Stomach (tissue), 9 donors: ENCODE measurements around the gene TCN2. TPM values are rescaled to one million over a fixed set of nuclear protein-coding genes. Genes with fewer than 3 reads are reported as not detected.

Experiments
- DNase-seq, 2 donors: peaks; one replicate each; pipeline versions ENCODE4 v3.0.0 to v3.0.0-alpha.2; 2013 to 2019
- H3K27ac ChIP-seq, 5 donors: fragments of 200-600 bp in 4 of 5; sonication (generic) in 4 of 5; one replicate each; pipeline ENCODE4 v1.5.1; 2013 to 2019; ENCODE audit warnings: mild to moderate bottlenecking in 1 of 5, moderate library complexity in 1 of 5
- H3K27me3 ChIP-seq, 3 donors: fragments of 200-600 bp; sonication (generic); one replicate each; pipeline ENCODE4 v1.5.1; 2017 to 2019; ENCODE audit warnings: mixed run types in 1 of 3
- H3K36me3 ChIP-seq, 4 donors: fragments of 200-600 bp; sonication (generic); 1 replicate in 3 of 4; 2 replicates in 1 of 4; pipeline ENCODE4 v1.5.1; 2016 to 2019
- H3K4me1 ChIP-seq, 4 donors: fragments of 200-600 bp; sonication (generic); one replicate each; pipeline ENCODE4 v1.5.1; 2016 to 2019
- H3K4me3 ChIP-seq, 4 donors: fragments of 200-600 bp; sonication (generic) in 3 of 4; one replicate each; pipeline ENCODE4 v1.5.1; 2016 to 2019; ENCODE audit warnings: mild to moderate bottlenecking in 1 of 4
- H3K9me3 ChIP-seq, 4 donors: fragments of 200-600 bp; sonication (generic); one replicate each; pipeline ENCODE4 v1.5.1; 2016 to 2019
- CTCF ChIP-seq, 7 experiments: fragments of 450-650 bp in 4 of 7; fragments of 200-600 bp in 3 of 7; sonication (generic) in 3 of 7; IDR thresholded peaks; one replicate each; pipeline ENCODE4 v1.5.1; 2016 to 2019; ENCODE audit warnings: antibody characterized with exemption in 7 of 7, control low read depth in 2 of 7, mild to moderate bottlenecking in 1 of 7
- EP300 ChIP-seq: sonication (generic); formaldehyde crosslinking; IDR thresholded peaks from one replicate; pipeline ENCODE4 v1.6.1; 2017; ENCODE audit warnings: antibody characterized with exemption
- POLR2A ChIP-seq, 4 donors: fragments of 450-650 bp; IDR thresholded peaks; one replicate each; pipeline ENCODE4 v1.6.1; 2016; ENCODE audit warnings: antibody characterized with exemption in 4 of 4, control low read depth in 2 of 4, mild to moderate bottlenecking in 1 of 4, moderate library complexity in 1 of 4
- POLR2AphosphoS5 ChIP-seq, 3 donors: sonication (generic); formaldehyde crosslinking; IDR thresholded peaks; one replicate each; pipeline ENCODE4 v1.6.1; 2016; ENCODE audit warnings: antibody characterized with exemption in 3 of 3
- WGBS, 5 donors: extraction: QIAGEN DNeasy Blood & Tissue Kit in 3 of 5; methylation state at CpG; one replicate each; pipeline versions ENCODE4 v1.1.5 to v1.1.7; 2013 to 2018; 5-methylcytosine and 5-hydroxymethylcytosine counted together
- intact Hi-C: fragments of 100-400 bp; cut with DNase I; formaldehyde crosslinking; loops from one replicate; pipeline ENCODE4 v1.15.1; 2023; ENCODE audit warnings: low total_unique reads
- polyA plus RNA-seq, 3 donors: library from polyadenylated mRNA; stranded (reverse); fragments of 200-250 nt; gene quantifications; one replicate each; pipeline ENCODE4 v1.2.3, GENCODE V29; 2013
- total RNA-seq, 5 donors: library from RNA; depleted of rRNA; stranded (reverse); fragments of >200 nt; gene quantifications; one replicate each; pipeline versions ENCODE4 v1.1.0 to v1.2.3, GENCODE V29; 2014 to 2016
- donor health status: healthy with polysubstance abuse.
- donor health status: Bipolar disorder and iron deficiency.
- donor health status: healthy.

TCN2 gene
- total and polyA plus RNA-seq, 8 donors: 1.4 to 16.3 (median 4.2) TPM

- Histone ChIP-seq H3K27ac (no peak overlapping the region), H3K4me1 (peaks cover 0 to 5% (median 4%) of the 10 kb centered on the region in 4 donors), H3K9me3 (no peaks in the 10 kb centered on the region), H3K36me3 (peaks cover 0 to 18% (median 1%) of the 10 kb centered on the region in 4 donors), H3K27me3 (no peaks in the 10 kb centered on the region), H3K4me3 (no peak overlapping the region)
- no peak for TF ChIP-seq EP300
- no peak for TF ChIP-seq POLR2A (IDR thresholded peaks at IDR 0.05)
- TF ChIP-seq POLR2AphosphoS5 (IDR thresholded peaks at IDR 0.05): no peak
- TF ChIP-seq CTCF (IDR thresholded peaks at IDR 0.05): no peak
- WGBS, 5 donors: 62 to 76% (median 72%) methylated on average over 3 of the region's 3 CpGs
- intact Hi-C loops: no loop called here
- no peak for DNase-seq
These were observed 48.6 kb downstream of the TCN2 start for GRCh38 chr22:30655532-30655931.

- DNase-seq: no peak
- Histone ChIP-seq H3K4me1 (peaks cover 4 to 21% (median 12%) of the 10 kb centered on the region in 4 donors), H3K4me3 (no peak overlapping the region), H3K9me3 (no peaks in the 10 kb centered on the region), H3K36me3 (peaks cover 0 to 35% (median 28%) of the 10 kb centered on the region in 4 donors), H3K27ac (no peak overlapping the region), H3K27me3 (no peaks in the 10 kb centered on the region)
- intact Hi-C loops: no loop called here
- TF ChIP-seq CTCF (IDR thresholded peaks at IDR 0.05) (no peak), POLR2AphosphoS5 (IDR thresholded peaks at IDR 0.05) (no peak), POLR2A (IDR thresholded peaks at IDR 0.05) (no peak), EP300 (no peak)
- WGBS, 5 donors: 85 to 95% (median 89%) methylated on average over 4 of the region's 4 CpGs
These were observed 55.1 kb downstream of the TCN2 start for GRCh38 chr22:30662040-30662439.

GRCh38 chr22:30664798-30665197 lies 57.8 kb downstream of the TCN2 start:
- WGBS, 5 donors: 96 to 100% (median 97%) methylated on average over 12 to 13 of the region's 13 CpGs
- H3K36me3 ChIP-seq: peaks cover 0 to 32% (median 25%) of the 10 kb centered on the region in 4 donors
- H3K27me3 ChIP-seq: no peaks in the 10 kb centered on the region
- peaks cover 4 to 30% (median 19%) of the 10 kb centered on the region in 4 donors for H3K4me1 ChIP-seq
- DNase-seq: no peak
- TF ChIP-seq EP300 (no peak), CTCF (IDR thresholded peaks at IDR 0.05) (no peak), POLR2A (IDR thresholded peaks at IDR 0.05) (no peak), POLR2AphosphoS5 (IDR thresholded peaks at IDR 0.05) (no peak)
- intact Hi-C loops: no loop called here
- no peak overlapping the region for H3K27ac ChIP-seq
- no peak overlapping the region for H3K4me3 ChIP-seq
- H3K9me3 ChIP-seq: no peaks in the 10 kb centered on the region

- TF ChIP-seq POLR2A (IDR thresholded peaks at IDR 0.05) (no peak), POLR2AphosphoS5 (IDR thresholded peaks at IDR 0.05) (no peak), CTCF (IDR thresholded peaks at IDR 0.05) (no peak), EP300 (no peak)
- intact Hi-C loops: no loop called here
- Histone ChIP-seq H3K4me1 (peaks cover 4 to 30% (median 19%) of the 10 kb centered on the region in 4 donors), H3K27ac (no peak overlapping the region), H3K36me3 (peaks cover 0 to 32% (median 24%) of the 10 kb centered on the region in 4 donors), H3K9me3 (no peaks in the 10 kb centered on the region), H3K4me3 (no peak overlapping the region), H3K27me3 (no peaks in the 10 kb centered on the region)
- no peak for DNase-seq
- WGBS, 5 donors: 76 to 85% (median 82%) methylated on average over 2 of the region's 2 CpGs
These were observed 58.3 kb downstream of the TCN2 start for GRCh38 chr22:30665266-30665665.
